MM.1S (cell line): Measurements from ENCODE around the gene SPPL2C.

Source experiments
- DNase-seq: peaks from one replicate; pipeline ENCODE4 v3.0.0-alpha.2; 2015
- H2AFZ ChIP-seq: fragments of 300-600 bp; sonication (generic); 2 replicates; pipeline ENCODE4 v1.6.0; 2016; ENCODE audit warnings: antibody characterized with exemption, low read length
- H3F3A ChIP-seq: fragments of 300-600 bp; sonication (generic); 2 replicates; pipeline ENCODE4 v1.6.1; 2016; ENCODE audit warnings: mild to moderate bottlenecking, antibody characterized with exemption, low read length, moderate library complexity, mixed read lengths; ENCODE audit not compliant: insufficient read depth
- H3K27ac ChIP-seq: fragments of 300-600 bp; sonication (generic); 2 replicates; pipeline ENCODE4 v1.5.1; 2016; ENCODE audit warnings: mild to moderate bottlenecking, low read length
- H3K27me3 ChIP-seq: fragments of 300-600 bp; sonication (generic); replicated peaks from 2 replicates; pipeline ENCODE4 v1.6.0; 2016; ENCODE audit warnings: low read length; ENCODE audit not compliant: insufficient read depth
- H3K36me3 ChIP-seq: fragments of 300-600 bp; sonication (generic); replicated peaks from 2 replicates; pipeline ENCODE4 v1.6.1; 2016; ENCODE audit warnings: mild to moderate bottlenecking, low read length, mixed read lengths; ENCODE audit not compliant: insufficient read depth
- H3K4me1 ChIP-seq: fragments of 300-600 bp; sonication (generic); 2 replicates; pipeline ENCODE4 v1.6.1; 2016; ENCODE audit warnings: low read length, mixed read lengths
- H3K4me2 ChIP-seq: fragments of 300-600 bp; sonication (generic); 2 replicates; pipeline ENCODE4 v1.6.0; 2016; ENCODE audit warnings: low read depth, low read length
- H3K4me3 ChIP-seq: fragments of 300-600 bp; sonication (generic); 2 replicates; pipeline ENCODE4 v1.5.1; 2016; ENCODE audit warnings: low read length, mixed read lengths
- H3K79me2 ChIP-seq: fragments of 300-600 bp; sonication (generic); 2 replicates; pipeline ENCODE4 v1.6.1; 2016; ENCODE audit warnings: mixed run types, low read length, mixed read lengths
- H3K9ac ChIP-seq: fragments of 300-600 bp; sonication (generic); 2 replicates; pipeline ENCODE4 v1.6.1; 2016; ENCODE audit warnings: low read length, mixed read lengths
- H3K9me2 ChIP-seq: fragments of 300-600 bp; sonication (generic); replicated peaks from 2 replicates; pipeline ENCODE4 v1.6.1; 2016; ENCODE audit warnings: mild to moderate bottlenecking, low read length, mixed read lengths; ENCODE audit not compliant: insufficient read depth
- H3K9me3 ChIP-seq: fragments of 300-600 bp; sonication (generic); replicated peaks from 2 replicates; pipeline ENCODE4 v1.6.1; 2016; ENCODE audit warnings: mild to moderate bottlenecking, low read length, mixed read lengths; ENCODE audit not compliant: insufficient read depth
- H4K20me1 ChIP-seq: fragments of 300-600 bp; sonication (generic); 2 replicates; pipeline ENCODE4 v1.6.1; 2016; ENCODE audit warnings: mild to moderate bottlenecking, low read length, moderate library complexity, mixed read lengths; ENCODE audit not compliant: insufficient read depth
- CTCF ChIP-seq: fragments of 300-600 bp; sonication (generic); IDR thresholded peaks from 2 replicates; pipeline ENCODE4 v1.5.1; 2016; ENCODE audit warnings: antibody characterized with exemption, low read length, mixed read lengths
- EZH2 ChIP-seq: fragments of 300-600 bp; sonication (generic); optimal IDR thresholded peaks from 2 replicates; pipeline ENCODE3; 2017; ENCODE audit warnings: low read depth, mild to moderate bottlenecking, antibody characterized with exemption, low read length, mixed read lengths
- EZH2phosphoT487 ChIP-seq: fragments of 300-600 bp; sonication (generic); IDR thresholded peaks from 2 replicates; pipeline ENCODE4 v1.6.1; 2018; ENCODE audit warnings: antibody characterized with exemption, low read length

SPPL2C gene

GRCh38 chr17:45848405-45848804 is 3.7 kb downstream of the SPPL2C start:
- no peaks in the 10 kb centered on the region for H3K79me2 ChIP-seq
- peaks cover 17% of the 10 kb centered on the region for H3K4me1 ChIP-seq
- H3K4me3 ChIP-seq, result no peak overlapping the region
- peaks cover 27% of the 10 kb centered on the region for H3K27me3 ChIP-seq
- no peaks in the 10 kb centered on the region for H3K9me3 ChIP-seq
- H3K9ac ChIP-seq, result no peak overlapping the region
- H3K27ac ChIP-seq, result no peak overlapping the region
- no peaks in the 10 kb centered on the region for H4K20me1 ChIP-seq
- no peak overlapping the region for H2AFZ ChIP-seq
- no peaks in the 10 kb centered on the region for H3K9me2 ChIP-seq
- no peaks in the 10 kb centered on the region for H3K36me3 ChIP-seq
- 0 out of 2 replicates have a peak, but pooled peaks cover 4% of the 10 kb centered on the region for H3F3A ChIP-seq
- no peak for DNase-seq
- TF ChIP-seq EZH2, result no peak
- TF ChIP-seq EZH2phosphoT487, result no peak
- TF ChIP-seq CTCF, result no peak
- no peak overlapping the region for H3K4me2 ChIP-seq

GRCh38 chr17:45848868-45849535 is 4.3 kb downstream of the SPPL2C start:
- H4K20me1 ChIP-seq, result no peaks in the 10 kb centered on the region
- TF ChIP-seq CTCF (no peak), EZH2phosphoT487 (no peak), EZH2 (no peak)
- no peaks in the 10 kb centered on the region for H3K9me3 ChIP-seq
- no peaks in the 10 kb centered on the region for H3K9me2 ChIP-seq
- no peak overlapping the region for H3K27ac ChIP-seq
- peaks cover 17% of the 10 kb centered on the region for H3K4me1 ChIP-seq
- H3K4me2 ChIP-seq, result no peak overlapping the region
- H2AFZ ChIP-seq, result no peak overlapping the region
- no peak for DNase-seq
- H3K4me3 ChIP-seq, result no peak overlapping the region
- H3K27me3 ChIP-seq, result peaks cover 27% of the 10 kb centered on the region
- 0 out of 2 replicates have a peak, but pooled peaks cover 4% of the 10 kb centered on the region for H3F3A ChIP-seq
- no peaks in the 10 kb centered on the region for H3K36me3 ChIP-seq
- no peak overlapping the region for H3K9ac ChIP-seq
- no peaks in the 10 kb centered on the region for H3K79me2 ChIP-seq

GRCh38 chr17:45849536-45849990 is 4.9 kb downstream of the SPPL2C start:
- H3K9ac ChIP-seq, result no peak overlapping the region
- TF ChIP-seq EZH2phosphoT487 (no peak), EZH2 (no peak), CTCF (no peak)
- DNase-seq, result no peak
- H3K4me3 ChIP-seq, result no peak overlapping the region
- H2AFZ ChIP-seq, result no peak overlapping the region
- peaks cover 27% of the 10 kb centered on the region for H3K27me3 ChIP-seq
- no peaks in the 10 kb centered on the region for H3K79me2 ChIP-seq
- H3K9me3 ChIP-seq, result no peaks in the 10 kb centered on the region
- H3K36me3 ChIP-seq, result no peaks in the 10 kb centered on the region
- H3F3A ChIP-seq, result 0 out of 2 replicates have a peak, but pooled peaks cover 4% of the 10 kb centered on the region
- H4K20me1 ChIP-seq, result no peaks in the 10 kb centered on the region
- H3K27ac ChIP-seq, result no peak overlapping the region
- no peak overlapping the region for H3K4me2 ChIP-seq
- H3K9me2 ChIP-seq, result no peaks in the 10 kb centered on the region
- peaks cover 17% of the 10 kb centered on the region for H3K4me1 ChIP-seq
